Measurements from ENCODE around the gene NAA25.

DNA sequence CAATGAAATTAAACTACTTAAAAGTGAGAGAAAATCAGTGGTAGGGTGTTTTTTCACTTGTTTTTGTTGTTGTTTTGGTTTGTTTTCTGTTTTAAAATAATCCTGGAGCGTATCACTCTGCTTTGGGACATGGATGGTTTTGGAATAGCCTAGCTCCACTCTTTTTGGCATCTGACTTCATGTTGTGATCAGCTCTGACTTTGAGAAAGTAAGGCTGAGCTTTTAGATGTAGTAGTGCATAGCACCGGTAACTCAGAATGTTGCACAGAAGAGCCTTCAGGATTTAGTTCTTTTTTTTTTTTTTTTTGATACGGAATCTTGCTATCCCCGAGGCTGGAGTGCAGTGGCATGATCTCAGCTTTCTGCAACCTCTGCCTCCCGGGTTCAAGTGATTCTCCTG is 24.8 kb upstream of the NAA25 start:
- TF ChIP-seq POLR2AphosphoS5 (IDR thresholded peaks at IDR 0.05; ENCODE audit: borderline replicate concordance, low read depth, low read length) (no peak), EZH2 (IDR thresholded peaks at IDR 0.05) (no peak), FOXP2 (optimal IDR thresholded peaks at IDR 0.05; ENCODE audit: control extremely low read depth, extremely low read length, insufficient read depth) (no peak)
